Measurements from ENCODE around the gene DNM3. TPM values are rescaled to one million over a fixed set of nuclear protein-coding genes. Genes with fewer than 3 reads are reported as not detected.

The DNM3 gene
- total and polyA plus RNA-seq, 2 experiments from 2014 or later: 5.2 to 12.2 TPM

GRCh38 chr1:172351754-172352161 is 510.5 kb downstream of the DNM3 start:
- DNase-seq (ENCODE audit: low spot score) (no peak), ATAC-seq (no peak)
- no peak overlapping the region for H3K4me2 ChIP-seq
- no peaks in the 10 kb centered on the region for H3K4me1 ChIP-seq (ENCODE audit: insufficient read depth)
- Mint-ChIP-seq H3K36me3 (ENCODE audit: low read depth) (peaks cover 10% of the 10 kb centered on the region), H3K27ac (no peak overlapping the region), H3K27me3 (ENCODE audit: insufficient read depth, low read depth, poor library complexity) (no peaks in the 10 kb centered on the region), H3K9me3 (peaks cover 8% of the 10 kb centered on the region), H3K4me1 (peaks cover 15% of the 10 kb centered on the region), H3K4me3 (no peak overlapping the region)
- H3K79me2 ChIP-seq (replicated peaks; ENCODE audit: insufficient read depth): no peaks in the 10 kb centered on the region
- H3K4me3 ChIP-seq: no peak overlapping the region
- H3K27ac ChIP-seq (ENCODE audit: low read depth): no peak overlapping the region
- no peaks in the 10 kb centered on the region for H3K9me2 ChIP-seq (ENCODE audit: insufficient read depth)
- no peaks in the 10 kb centered on the region for H3K36me3 ChIP-seq (ENCODE audit: insufficient read depth)
- no peaks in the 10 kb centered on the region for H3K27me3 ChIP-seq (ENCODE audit: insufficient read depth)
- H3F3A ChIP-seq (replicated peaks; ENCODE audit: low read depth): no peaks in the 10 kb centered on the region
- TF ChIP-seq ZNF114 (CRISPR knock-in tag; IDR thresholded peaks at IDR 0.05): no peak
- no peak for TF ChIP-seq ETS1 (IDR thresholded peaks at IDR 0.05)
- no peak for TF ChIP-seq ZNF462 (CRISPR knock-in tag; IDR thresholded peaks at IDR 0.05)
- no peak for TF ChIP-seq REST (IDR thresholded peaks at IDR 0.05; ENCODE audit: unreplicated experiment)
- no peak for TF ChIP-seq POLR2AphosphoS5 (IDR thresholded peaks at IDR 0.05; ENCODE audit: low read depth)
- no peak overlapping the region for H2AFZ ChIP-seq
- no peaks in the 10 kb centered on the region for H4K20me1 ChIP-seq (replicated peaks; ENCODE audit: insufficient read depth)
